Kidney epithelial cell (primary cell): ENCODE results near the gene OBSCN. TPM values are rescaled to one million over a fixed set of nuclear protein-coding genes. Genes with fewer than 3 reads are reported as not detected.

Experiments used
- DNase-seq: peaks from one replicate; pipeline ENCODE4 v3.0.0-alpha.2; 2010; ENCODE audit warnings: low read depth
- H3K27me3 ChIP-seq: 2 replicates; pipeline ENCODE4 v1.6.0; 2011; ENCODE audit warnings: low read length; ENCODE audit not compliant: control insufficient read depth, insufficient read depth
- H3K36me3 ChIP-seq: 2 replicates; pipeline ENCODE4 v1.5.1; 2011; ENCODE audit warnings: low read length; ENCODE audit not compliant: control insufficient read depth, insufficient read depth
- H3K4me3 ChIP-seq: 2 replicates; pipeline ENCODE4 v1.5.1; 2011; ENCODE audit warnings: low read depth, mild to moderate bottlenecking, control low read depth, low read length
- total RNA-seq: library from RNA; depleted of rRNA; stranded (reverse); fragments of >200 nt; gene quantifications from 2 replicates; pipeline ENCODE4 v1.2.3, GENCODE V29; 2015
- TF ChIP-seq, protein P1 (sequence below): IDR thresholded peaks from 2 replicates; pipeline ENCODE4 v1.5.1; 2011; ENCODE audit warnings: mild to moderate bottlenecking, moderate library complexity, low read length, control low read depth, inconsistent platforms; ENCODE audit not compliant: insufficient read depth, poor library complexity, severe bottlenecking

Gene OBSCN
- total RNA-seq, 1 donor from 2014 or later, result 13.5 TPM

GRCh38 chr1:228272831-228273571 is 65.2 kb downstream of the OBSCN start:
- no peaks in the 10 kb centered on the region for H3K36me3 ChIP-seq
- DNase-seq, result no peak
- H3K4me3 ChIP-seq, result no peak overlapping the region
- peaks cover 2% of the 10 kb centered on the region for H3K27me3 ChIP-seq
- TF ChIP-seq, protein P1, sequence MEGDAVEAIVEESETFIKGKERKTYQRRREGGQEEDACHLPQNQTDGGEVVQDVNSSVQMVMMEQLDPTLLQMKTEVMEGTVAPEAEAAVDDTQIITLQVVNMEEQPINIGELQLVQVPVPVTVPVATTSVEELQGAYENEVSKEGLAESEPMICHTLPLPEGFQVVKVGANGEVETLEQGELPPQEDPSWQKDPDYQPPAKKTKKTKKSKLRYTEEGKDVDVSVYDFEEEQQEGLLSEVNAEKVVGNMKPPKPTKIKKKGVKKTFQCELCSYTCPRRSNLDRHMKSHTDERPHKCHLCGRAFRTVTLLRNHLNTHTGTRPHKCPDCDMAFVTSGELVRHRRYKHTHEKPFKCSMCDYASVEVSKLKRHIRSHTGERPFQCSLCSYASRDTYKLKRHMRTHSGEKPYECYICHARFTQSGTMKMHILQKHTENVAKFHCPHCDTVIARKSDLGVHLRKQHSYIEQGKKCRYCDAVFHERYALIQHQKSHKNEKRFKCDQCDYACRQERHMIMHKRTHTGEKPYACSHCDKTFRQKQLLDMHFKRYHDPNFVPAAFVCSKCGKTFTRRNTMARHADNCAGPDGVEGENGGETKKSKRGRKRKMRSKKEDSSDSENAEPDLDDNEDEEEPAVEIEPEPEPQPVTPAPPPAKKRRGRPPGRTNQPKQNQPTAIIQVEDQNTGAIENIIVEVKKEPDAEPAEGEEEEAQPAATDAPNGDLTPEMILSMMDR, result no peak

DNA sequence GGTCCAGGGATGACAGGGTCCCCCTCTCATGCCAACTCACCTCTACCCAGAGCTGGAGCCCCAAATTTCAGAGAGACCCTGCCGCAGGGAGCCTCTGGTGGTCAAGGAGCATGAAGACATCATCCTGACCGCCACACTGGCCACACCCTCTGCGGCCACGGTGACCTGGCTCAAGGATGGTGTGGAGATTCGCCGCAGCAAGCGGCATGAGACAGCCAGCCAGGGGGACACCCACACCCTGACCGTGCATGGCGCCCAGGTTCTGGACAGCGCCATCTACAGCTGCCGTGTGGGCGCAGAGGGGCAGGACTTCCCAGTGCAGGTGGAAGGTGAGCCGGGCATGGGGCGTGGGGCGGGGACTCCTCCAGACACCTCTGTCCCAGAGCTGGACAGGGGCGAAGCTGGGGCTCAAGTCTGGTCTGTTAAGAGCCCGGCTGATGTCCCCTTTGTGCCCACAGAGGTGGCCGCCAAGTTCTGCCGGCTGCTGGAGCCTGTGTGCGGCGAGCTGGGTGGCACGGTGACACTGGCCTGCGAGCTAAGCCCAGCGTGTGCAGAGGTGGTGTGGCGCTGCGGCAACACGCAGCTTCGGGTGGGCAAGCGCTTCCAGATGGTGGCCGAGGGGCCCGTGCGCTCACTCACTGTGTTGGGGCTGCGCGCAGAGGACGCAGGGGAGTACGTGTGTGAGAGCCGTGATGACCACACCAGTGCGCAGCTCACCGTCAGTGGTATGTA is 66.0 kb downstream of the OBSCN start:
- Histone ChIP-seq H3K27me3 (peaks cover 2% of the 10 kb centered on the region), H3K36me3 (no peaks in the 10 kb centered on the region), H3K4me3 (no peak overlapping the region)
- no peak for DNase-seq
- TF ChIP-seq, protein P1, result peak; percentile 2

- H3K4me3 ChIP-seq, result no peak overlapping the region
- DNase-seq, result no peak
- H3K27me3 ChIP-seq, result peaks cover 2% of the 10 kb centered on the region
- H3K36me3 ChIP-seq, result no peaks in the 10 kb centered on the region
- TF ChIP-seq, protein P1, result no peak
Observed at GRCh38 chr1:228274452-228275178, 66.8 kb downstream of the OBSCN start.

DNA sequence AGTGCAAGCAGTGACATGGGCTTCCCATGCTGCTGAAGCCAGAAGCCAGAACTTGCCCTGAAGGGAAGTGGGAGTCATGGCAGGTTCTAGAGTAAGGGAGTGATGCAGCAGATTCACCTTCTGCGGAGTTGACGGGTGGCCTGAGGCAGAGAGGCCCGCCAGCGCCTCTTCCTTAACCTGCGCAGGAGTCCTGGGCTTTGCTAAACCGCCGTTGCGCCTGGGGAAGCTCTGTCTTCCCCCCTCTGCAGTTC is 67.3 kb downstream of the OBSCN start:
- no peaks in the 10 kb centered on the region for H3K36me3 ChIP-seq
- DNase-seq, result no peak
- H3K4me3 ChIP-seq, result peak overlapping the region; percentile 36
- peaks cover 2% of the 10 kb centered on the region for H3K27me3 ChIP-seq
- TF ChIP-seq, protein P1, result no peak

- Histone ChIP-seq H3K27me3 (peaks cover 2% of the 10 kb centered on the region), H3K4me3 (peak overlapping the region; percentile 36), H3K36me3 (no peaks in the 10 kb centered on the region)
- DNase-seq, result peak; percentile 43
- TF ChIP-seq, protein P1, result no peak
Observed at GRCh38 chr1:228275430-228276173, 67.8 kb downstream of the OBSCN start.
